ENCODE data around the gene KCTD1. TPM values are rescaled to one million over a fixed set of nuclear protein-coding genes. Genes with fewer than 3 reads are reported as not detected.

Gene KCTD1
- total and polyA plus RNA-seq, 2 donors (not counting 1 experiment from before 2014, with no cell fraction given) = 2.3 to 5.0 TPM

DNA sequence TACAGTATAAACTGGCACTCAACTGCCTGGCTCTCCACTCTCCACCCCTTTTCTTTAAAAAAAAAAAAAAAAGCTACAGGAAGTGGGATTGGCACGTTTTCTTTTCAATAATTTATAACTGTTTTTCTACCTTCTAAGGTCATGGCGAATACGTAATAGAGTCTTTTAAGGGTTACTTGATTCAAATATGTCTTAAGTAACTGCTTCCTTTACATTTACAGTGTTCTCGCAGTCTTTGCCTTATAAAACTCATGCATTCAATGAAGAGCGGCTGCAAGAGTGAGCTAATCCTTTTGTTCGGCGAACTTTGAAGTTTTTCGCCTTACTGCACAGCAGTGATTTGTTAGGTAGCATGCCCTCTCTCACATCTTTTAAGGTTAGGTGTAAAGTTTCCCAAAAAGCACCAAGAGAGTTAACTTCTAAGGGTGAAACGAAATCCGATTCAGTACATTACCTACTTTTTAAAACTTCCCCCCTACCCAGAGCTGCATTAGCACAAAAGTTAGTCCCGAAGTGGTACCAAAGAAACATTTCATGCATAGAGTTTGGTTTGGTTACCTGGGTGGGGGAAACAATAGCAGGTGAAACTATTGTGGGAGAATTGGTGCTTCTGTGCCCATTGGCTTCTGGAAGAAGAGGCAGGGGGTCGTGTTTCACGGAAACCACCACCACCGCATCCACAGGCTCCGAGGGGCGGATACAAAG lies 2.0 kb downstream of the KCTD1 start:
- Histone ChIP-seq H3K27ac (ENCODE audit: low read length in 2 of 2) (no peak overlapping the region), H3K36me3 (replicated peaks in 1 of 2; ENCODE audit: control extremely low read depth in 1 of 2, control insufficient read depth in 1 of 2, extremely low read depth in 1 of 2, insufficient read depth in 2 of 2, low read length in 1 of 2) (no peaks in the 10 kb centered on the region), H3K9ac (ENCODE audit: low read length) (no peak overlapping the region), H2AFZ (ENCODE audit: insufficient read depth, low read depth, low read length, poor library complexity, severe bottlenecking) (no peak overlapping the region), H3K79me2 (ENCODE audit: control insufficient read depth, insufficient read depth, low read length) (no peaks in the 10 kb centered on the region), H3K4me3 (ENCODE audit: control extremely low read depth in 1 of 5, extremely low read depth in 1 of 5, insufficient read depth in 1 of 5, low read depth in 2 of 5, low read length in 4 of 5) (no peak overlapping the region), H3K9me3 (ENCODE audit: control extremely low read depth in 1 of 3, control insufficient read depth in 2 of 3, insufficient read depth in 1 of 3, low read length in 2 of 3) (peaks cover 0 to 17% (median 0%) of the 10 kb centered on the region in 3 donors), H3K4me1 (ENCODE audit: control insufficient read depth in 2 of 2, insufficient read depth in 2 of 2, low read length in 2 of 2) (peaks cover 24 to 30% of the 10 kb centered on the region in 2 donors), H4K20me1 (ENCODE audit: control insufficient read depth, insufficient read depth, low read length, poor library complexity, severe bottlenecking) (no peaks in the 10 kb centered on the region), H3K27me3 (replicated peaks in 1 of 4; ENCODE audit: control extremely low read depth in 1 of 4, control insufficient read depth in 3 of 4, insufficient read depth in 4 of 4, low read length in 3 of 4) (peaks cover 0 to 27% (median 13%) of the 10 kb centered on the region in 4 experiments), H3K4me2 (replicated peaks; ENCODE audit: low read depth, low read length, poor library complexity, severe bottlenecking) (no peak overlapping the region)
- WGBS (ENCODE audit: insufficient coverage) = 96% methylated on average over 9 of the region's 16 CpGs
- TF ChIP-seq CTCF (IDR thresholded peaks at IDR 0.05) = no peak
- TF ChIP-seq EZH2 (IDR thresholded peaks at IDR 0.05; ENCODE audit: borderline replicate concordance, insufficient read depth, low read depth, low read length, poor library complexity, severe bottlenecking) = no peak
- peaks cover 33% of the 10 kb centered on the region for H3K4me1 Mint-ChIP-seq
- DNase-seq (no peak), ATAC-seq (ENCODE audit: low read depth) (no peak)
- no peak overlapping the region for H3K27ac Mint-ChIP-seq
- intact Hi-C loops (cut with micrococcal nuclease) = no loop called here
- peaks cover 11% of the 10 kb centered on the region for H3K27me3 Mint-ChIP-seq
- H3K9me3 Mint-ChIP-seq (ENCODE audit: insufficient read depth) = no peaks in the 10 kb centered on the region
- H3K4me3 Mint-ChIP-seq = peak overlapping the region; percentile 75
- ChIA-PET CTCF (no interaction called here), POLR2A (no interaction called here)

DNA sequence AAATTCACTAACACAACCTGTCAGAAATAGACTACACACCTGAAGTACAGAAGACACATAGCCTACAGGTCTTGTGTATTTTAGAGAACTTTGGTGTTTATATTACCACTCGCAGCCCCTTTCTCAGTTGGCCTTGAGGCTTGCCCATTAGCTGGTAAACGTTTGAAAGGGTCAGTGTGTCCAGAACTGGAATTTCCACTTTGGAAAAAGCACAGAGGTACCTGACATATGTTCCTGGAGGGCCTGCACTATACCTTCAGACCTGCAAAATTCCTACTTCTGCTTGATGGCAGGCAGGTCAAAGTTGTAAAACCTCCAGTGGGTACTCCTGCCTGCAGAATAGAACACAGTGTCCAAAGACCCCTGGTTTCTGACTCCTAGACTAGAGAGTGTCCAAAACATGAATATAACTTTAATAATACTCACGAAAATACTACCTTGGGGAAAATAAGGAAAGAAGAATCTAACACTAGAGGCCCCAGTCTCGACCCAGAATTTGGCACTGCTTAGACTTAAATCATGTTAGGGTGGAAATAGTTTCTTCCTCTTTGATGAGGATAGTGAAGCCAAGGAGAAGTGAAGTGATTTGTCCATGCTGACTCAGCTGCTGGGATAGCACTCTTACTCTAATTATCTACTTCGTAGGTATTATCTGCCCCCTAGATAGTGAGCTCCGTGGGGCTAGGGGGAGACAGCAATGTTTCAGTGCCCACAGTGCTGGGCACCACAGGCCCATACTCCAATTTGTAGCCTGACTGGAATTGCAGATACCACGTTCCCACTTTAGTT lies 2.8 kb downstream of the KCTD1 start:
- Histone ChIP-seq H3K4me1 (ENCODE audit: control insufficient read depth in 2 of 2, insufficient read depth in 2 of 2, low read length in 2 of 2) (peaks cover 17 to 22% of the 10 kb centered on the region in 2 donors), H2AFZ (ENCODE audit: insufficient read depth, low read depth, low read length, poor library complexity, severe bottlenecking) (no peak overlapping the region), H3K4me2 (replicated peaks; ENCODE audit: low read depth, low read length, poor library complexity, severe bottlenecking) (no peak overlapping the region), H3K9me3 (ENCODE audit: control extremely low read depth in 1 of 3, control insufficient read depth in 2 of 3, insufficient read depth in 1 of 3, low read length in 2 of 3) (peaks cover 0 to 12% (median 0%) of the 10 kb centered on the region in 3 donors), H3K9ac (ENCODE audit: low read length) (no peak overlapping the region), H3K27ac (ENCODE audit: low read length in 2 of 2) (no peak overlapping the region), H3K4me3 (ENCODE audit: control extremely low read depth in 1 of 5, extremely low read depth in 1 of 5, insufficient read depth in 1 of 5, low read depth in 2 of 5, low read length in 4 of 5) (no peak overlapping the region), H3K27me3 (replicated peaks in 1 of 4; ENCODE audit: control extremely low read depth in 1 of 4, control insufficient read depth in 3 of 4, insufficient read depth in 4 of 4, low read length in 3 of 4) (peaks cover 0 to 19% (median 7%) of the 10 kb centered on the region in 4 experiments), H3K36me3 (replicated peaks in 1 of 2; ENCODE audit: control extremely low read depth in 1 of 2, control insufficient read depth in 1 of 2, extremely low read depth in 1 of 2, insufficient read depth in 2 of 2, low read length in 1 of 2) (no peaks in the 10 kb centered on the region), H3K79me2 (ENCODE audit: control insufficient read depth, insufficient read depth, low read length) (no peaks in the 10 kb centered on the region), H4K20me1 (ENCODE audit: control insufficient read depth, insufficient read depth, low read length, poor library complexity, severe bottlenecking) (no peaks in the 10 kb centered on the region)
- WGBS (ENCODE audit: insufficient coverage) = 100% methylated on average over 5 of the region's 7 CpGs
- POLR2A ChIA-PET = no interaction called here
- Mint-ChIP-seq H3K27ac (no peak overlapping the region), H3K9me3 (ENCODE audit: insufficient read depth) (no peaks in the 10 kb centered on the region), H3K4me3 (peak overlapping the region; percentile 7), H3K27me3 (peaks cover 6% of the 10 kb centered on the region), H3K4me1 (peaks cover 30% of the 10 kb centered on the region)
- ATAC-seq (ENCODE audit: low read depth) (no peak), DNase-seq (no peak)
- intact Hi-C loops (cut with micrococcal nuclease) = no loop called here
- TF ChIP-seq CTCF (IDR thresholded peaks at IDR 0.05) = no peak
- no peak for TF ChIP-seq EZH2 (IDR thresholded peaks at IDR 0.05; ENCODE audit: borderline replicate concordance, insufficient read depth, low read depth, low read length, poor library complexity, severe bottlenecking)
- CTCF ChIA-PET = no interaction called here

Data from B cell (primary cell).